Loucy (cell line): ENCODE measurements around the gene EML5.

Experiments used
- CTCF ChIP-seq: fragments of 200-600 bp; sonication (generic); conservative IDR thresholded peaks from 2 replicates; pipeline ENCODE4 v1.5.1; 2014; ENCODE audit warnings: mild to moderate bottlenecking, antibody characterized with exemption, low read length
- EZH2phosphoT487 ChIP-seq: fragments of 200-600 bp; IDR thresholded peaks from 2 replicates; pipeline ENCODE4 v1.6.1; 2018; ENCODE audit warnings: antibody characterized with exemption, mild to moderate bottlenecking, moderate library complexity, borderline replicate concordance

DNA sequence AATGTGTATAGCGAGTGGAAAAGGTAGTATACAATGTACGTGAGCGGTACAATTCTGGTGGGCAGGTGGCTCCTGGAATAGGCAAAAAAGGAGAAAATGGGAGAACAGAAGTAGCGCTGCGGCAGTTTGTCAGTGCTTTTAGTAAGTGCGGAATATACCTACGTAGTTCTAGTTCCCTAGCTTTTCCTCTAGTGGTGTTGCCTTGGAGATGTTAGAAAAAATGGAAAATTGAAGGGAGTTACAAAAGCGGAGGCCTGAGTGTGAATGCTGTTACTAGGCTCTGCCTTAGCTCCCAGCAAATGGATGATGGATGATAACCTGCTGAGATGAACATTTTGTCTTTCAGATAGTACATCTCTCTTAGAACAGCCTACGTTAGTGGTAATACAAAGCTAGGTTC lies 32.8 kb upstream of the EML5 start:
- TF ChIP-seq CTCF (no peak), EZH2phosphoT487 (no peak)
